Natural killer cell (primary cell): ENCODE data around the gene TMEM115. TPM values are rescaled to one million over a fixed set of nuclear protein-coding genes. Genes with fewer than 3 reads are reported as not detected.

Experiments
- ATAC-seq, 3 donors: fragments of 150-1000 bp in 2 of 3; fragments of 200-7000 bp in 1 of 3; cut with Tn5 transposase; 1 replicate in 1 of 3; 2 replicates in 2 of 3; pipeline ENCODE4 v1.10.0; 2021; ENCODE audit warnings: mild to moderate bottlenecking in 2 of 3, moderate library complexity in 2 of 3
- DNase-seq, 2 donors: peaks; one replicate each; pipeline versions ENCODE4 v3.0.0 to v3.0.0-alpha.2; 2013 to 2021; ENCODE audit warnings: mixed read lengths in 1 of 2
- H3K27ac ChIP-seq: one replicate; pipeline ENCODE4 v1.5.1; 2013; ENCODE audit warnings: mild to moderate bottlenecking, low read length
- H3K27me3 ChIP-seq: one replicate; pipeline ENCODE4 v1.6.1; 2013; ENCODE audit warnings: low read length; ENCODE audit not compliant: control insufficient read depth, insufficient read depth
- H3K36me3 ChIP-seq: one replicate; pipeline ENCODE4 v1.6.1; 2013; ENCODE audit warnings: low read length; ENCODE audit not compliant: control insufficient read depth, insufficient read depth
- H3K4me1 ChIP-seq: one replicate; pipeline ENCODE4 v1.6.1; 2013; ENCODE audit warnings: low read length; ENCODE audit not compliant: control insufficient read depth, insufficient read depth
- H3K4me3 ChIP-seq: one replicate; pipeline ENCODE4 v1.5.1; 2013; ENCODE audit warnings: low read length
- H3K9me3 ChIP-seq: one replicate; pipeline ENCODE4 v1.6.1; 2013; ENCODE audit warnings: low read length; ENCODE audit not compliant: control insufficient read depth, insufficient read depth
- H3K27ac Mint-ChIP-seq, 2 donors: one replicate each; pipeline ENCODE4 v1.8.0; 2022; ENCODE audit warnings: mild to moderate bottlenecking in 2 of 2, mixed read lengths in 2 of 2, moderate library complexity in 1 of 2
- H3K27me3 Mint-ChIP-seq, 2 donors: one replicate each; pipeline ENCODE4 v1.8.0; 2022; ENCODE audit warnings: low read depth in 2 of 2, mixed read lengths in 2 of 2
- H3K36me3 Mint-ChIP-seq: one replicate; pipeline ENCODE4 v1.8.0; 2022; ENCODE audit warnings: mixed read lengths
- H3K4me1 Mint-ChIP-seq, 2 donors: one replicate each; pipeline ENCODE4 v1.8.0; 2022; ENCODE audit warnings: mixed read lengths in 2 of 2
- H3K4me3 Mint-ChIP-seq: one replicate; pipeline ENCODE4 v1.8.0; 2022; ENCODE audit warnings: mild to moderate bottlenecking, moderate library complexity, mixed read lengths
- H3K9me3 Mint-ChIP-seq, 2 donors: one replicate each; pipeline ENCODE4 v1.8.0; 2022; ENCODE audit warnings: mixed read lengths in 2 of 2
- CTCF ChIP-seq: fragments of 200-600 bp; IDR thresholded peaks from one replicate; pipeline ENCODE4 v1.8.0; 2022; ENCODE audit warnings: antibody characterized with exemption
- WGBS: methylation state at CpG from one replicate; pipeline ENCODE4 v1.1.7; 2013; ENCODE audit warnings: missing lambda C conversion rate; ENCODE audit not compliant: insufficient coverage; 5-methylcytosine and 5-hydroxymethylcytosine counted together
- intact Hi-C: fragments of 100-400 bp; cut with micrococcal nuclease; formaldehyde crosslinking; loops from one replicate; pipeline ENCODE4 v1.14.2; 2022
- total RNA-seq, 4 donors: library from RNA; stranded (reverse); fragments of 120-200 nt in 1 of 4; gene quantifications; one replicate each; pipeline versions ENCODE4 v1.2.3 to v1.2.4, GENCODE V29; 2013 to 2022

TMEM115 gene
- total RNA-seq, 3 donors from 2014 or later (not counting 1 experiment from before 2014, with no cell fraction given): 15.3 to 24.3 (median 22.7) TPM

GRCh38 chr3:50359760-50360110, 414 bp upstream of the TMEM115 start:
- Mint-ChIP-seq H3K36me3 (no peaks in the 10 kb centered on the region), H3K27ac (peak overlapping the region; percentile 92 to 96), H3K27me3 (no peaks in the 10 kb centered on the region), H3K4me1 (peaks cover 30 to 52% of the 10 kb centered on the region in 2 donors), H3K9me3 (no peaks in the 10 kb centered on the region), H3K4me3 (peak overlapping the region; percentile 99)
- Histone ChIP-seq H3K4me1 (peaks cover 52% of the 10 kb centered on the region), H3K27ac (peak overlapping the region; percentile 1), H3K9me3 (no peaks in the 10 kb centered on the region), H3K36me3 (peaks cover 29% of the 10 kb centered on the region), H3K4me3 (no peak overlapping the region), H3K27me3 (no peaks in the 10 kb centered on the region)
- WGBS: 20% methylated on average over 8 of the region's 8 CpGs
- DNase-seq: no peak
- peak in 2 of 3 donors; percentile 11 to 15 for ATAC-seq
- no peak for TF ChIP-seq CTCF
- intact Hi-C loops: loop anchor here (1.0 to 10.0 kb wide), 5 partner anchors 8 to 1025 kb away; partner anchors contain the start of genes HYAL3, IFRD2, MANF and NAA80

- Mint-ChIP-seq H3K4me3 (peak overlapping the region; percentile 96), H3K36me3 (no peaks in the 10 kb centered on the region), H3K9me3 (no peaks in the 10 kb centered on the region), H3K27me3 (no peaks in the 10 kb centered on the region), H3K27ac (peak overlapping the region; percentile 85 to 96), H3K4me1 (peaks cover 30 to 49% of the 10 kb centered on the region in 2 donors)
- Histone ChIP-seq H3K27ac (peak overlapping the region; percentile 70), H3K36me3 (peaks cover 42% of the 10 kb centered on the region), H3K9me3 (no peaks in the 10 kb centered on the region), H3K4me3 (peak overlapping the region; percentile 76), H3K4me1 (peaks cover 44% of the 10 kb centered on the region), H3K27me3 (no peaks in the 10 kb centered on the region)
- intact Hi-C loops: loop anchor here (2.0 to 10.0 kb wide), 3 partner anchors 20 to 1026 kb away; partner anchors contain the start of genes IFRD2 and MANF
- 68% methylated on average over 23 of the region's 24 CpGs for WGBS
- TF ChIP-seq CTCF: no peak
- DNase-seq (no peak), ATAC-seq (no peak)
Measured at GRCh38 chr3:50358355-50358910, 888 bp downstream of the TMEM115 start.

- no peak overlapping the region for H3K27ac ChIP-seq
- H3K36me3 ChIP-seq: peaks cover 51% of the 10 kb centered on the region
- no peak for DNase-seq
- no peaks in the 10 kb centered on the region for H3K9me3 ChIP-seq
- H3K4me3 ChIP-seq: no peak overlapping the region
- peak overlapping the region; percentile 60 to 85 for H3K27ac Mint-ChIP-seq
- 94% methylated on average over 1 of the region's 1 CpG for WGBS
- H3K27me3 Mint-ChIP-seq: no peaks in the 10 kb centered on the region
- no peak for ATAC-seq
- peaks cover 44% of the 10 kb centered on the region for H3K4me1 ChIP-seq
- H3K4me1 Mint-ChIP-seq: peaks cover 30 to 54% of the 10 kb centered on the region in 2 donors
- H3K4me3 Mint-ChIP-seq: peak overlapping the region; percentile 96
- no peak for TF ChIP-seq CTCF
- intact Hi-C loops: loop anchor here (10.0 kb wide), 1 partner anchor 1027 kb away; the partner anchor contains the start of gene MANF
- H3K27me3 ChIP-seq: no peaks in the 10 kb centered on the region
- H3K9me3 Mint-ChIP-seq: no peaks in the 10 kb centered on the region
- H3K36me3 Mint-ChIP-seq: no peaks in the 10 kb centered on the region
Measured at GRCh38 chr3:50357481-50357880, 1.8 kb downstream of the TMEM115 start.
